HFF-Myc (cell line): ENCODE results near the gene NRARP.

Experiments
- DNase-seq: peaks from one replicate; pipeline ENCODE4 v3.0.0-alpha.2; 2011; ENCODE audit warnings: low read depth; ENCODE audit errors: extremely low read depth
- H3K4me3 ChIP-seq: replicated peaks from 2 replicates; pipeline ENCODE4 v1.5.1; 2011; ENCODE audit warnings: low read depth, mild to moderate bottlenecking, control low read depth, low read length
- CTCF ChIP-seq: IDR thresholded peaks from 2 replicates; pipeline ENCODE4 v1.5.1; 2012; ENCODE audit warnings: mild to moderate bottlenecking, low read depth, low read length, control low read depth; ENCODE audit errors: missing control alignments

Gene NRARP

GRCh38 chr9:137307255-137308056, 5.4 kb upstream of the NRARP start:
- no peak overlapping the region for H3K4me3 ChIP-seq
- no peak for TF ChIP-seq CTCF
- DNase-seq = no peak

GRCh38 chr9:137306850-137307254, 4.8 kb upstream of the NRARP start:
- no peak for TF ChIP-seq CTCF
- DNase-seq = no peak
- no peak overlapping the region for H3K4me3 ChIP-seq

- no peak for TF ChIP-seq CTCF
- no peak for DNase-seq
- no peak overlapping the region for H3K4me3 ChIP-seq
Measured at GRCh38 chr9:137306066-137306849, 4.2 kb upstream of the NRARP start.

GRCh38 chr9:137305798-137306065, 3.7 kb upstream of the NRARP start:
- no peak for DNase-seq
- no peak for TF ChIP-seq CTCF
- H3K4me3 ChIP-seq = no peak overlapping the region

- DNase-seq = no peak
- TF ChIP-seq CTCF = peak; percentile 7
- no peak overlapping the region for H3K4me3 ChIP-seq
Measured at GRCh38 chr9:137305060-137305797, 3.2 kb upstream of the NRARP start.

- H3K4me3 ChIP-seq = no peak overlapping the region
- peak; percentile 8 for TF ChIP-seq CTCF
Measured at GRCh38 chr9:137304383-137305059, 2.5 kb upstream of the NRARP start.

More at GRCh38 chr9:137304383-137305059, 2.5 kb upstream of the NRARP start:
- no peak for DNase-seq
